Skin of body (tissue), 2 donors: ENCODE measurements around the gene AGTRAP. TPM values are rescaled to one million over a fixed set of nuclear protein-coding genes. Genes with fewer than 3 reads are reported as not detected.

Experiments
- DNase-seq: peaks from one replicate; lab custom pipeline; 2025; lab: John Stamatoyannopoulos, UW
- total RNA-seq: library from RNA; depleted of rRNA; stranded (reverse); fragments of >200 nt; gene quantifications from one replicate; pipeline ENCODE4 v1.2.3, GENCODE V29; 2014

AGTRAP gene
- total RNA-seq, 1 donor from 2014 or later, result 15.7 TPM

DNA sequence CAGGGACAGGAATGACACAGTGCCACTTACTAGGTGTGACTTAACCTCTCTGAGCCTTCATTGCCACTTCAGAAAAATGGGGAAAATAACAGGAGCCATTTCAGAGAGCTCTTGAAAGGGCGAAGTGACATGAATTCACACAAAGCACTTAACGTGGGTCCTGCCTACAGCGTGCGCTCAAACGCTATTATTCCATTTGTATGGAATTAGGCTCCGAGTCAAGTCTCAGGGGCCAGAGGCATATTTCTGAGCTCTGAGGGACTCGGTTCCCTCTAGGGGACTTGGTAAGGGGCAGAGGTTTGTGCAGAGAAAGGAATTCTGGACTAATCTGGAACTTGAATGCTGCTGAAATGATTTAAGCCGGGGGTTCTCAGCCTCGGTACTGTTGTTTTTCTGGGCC, 30.3 kb upstream of the AGTRAP start:
- DNase-seq, result no peak

DNA sequence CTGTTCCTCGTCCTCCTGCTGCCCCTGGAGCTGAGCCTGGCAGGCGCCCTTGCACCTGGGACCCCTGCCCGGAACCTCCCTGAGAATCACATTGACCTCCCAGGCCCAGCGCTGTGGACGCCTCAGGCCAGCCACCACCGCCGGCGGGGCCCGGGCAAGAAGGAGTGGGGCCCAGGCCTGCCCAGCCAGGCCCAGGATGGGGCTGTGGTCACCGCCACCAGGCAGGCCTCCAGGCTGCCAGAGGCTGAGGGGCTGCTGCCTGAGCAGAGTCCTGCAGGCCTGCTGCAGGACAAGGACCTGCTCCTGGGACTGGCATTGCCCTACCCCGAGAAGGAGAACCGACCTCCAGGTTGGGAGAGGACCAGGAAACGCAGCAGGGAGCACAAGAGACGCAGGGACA, 29.6 kb upstream of the AGTRAP start:
- DNase-seq, result no peak

DNA sequence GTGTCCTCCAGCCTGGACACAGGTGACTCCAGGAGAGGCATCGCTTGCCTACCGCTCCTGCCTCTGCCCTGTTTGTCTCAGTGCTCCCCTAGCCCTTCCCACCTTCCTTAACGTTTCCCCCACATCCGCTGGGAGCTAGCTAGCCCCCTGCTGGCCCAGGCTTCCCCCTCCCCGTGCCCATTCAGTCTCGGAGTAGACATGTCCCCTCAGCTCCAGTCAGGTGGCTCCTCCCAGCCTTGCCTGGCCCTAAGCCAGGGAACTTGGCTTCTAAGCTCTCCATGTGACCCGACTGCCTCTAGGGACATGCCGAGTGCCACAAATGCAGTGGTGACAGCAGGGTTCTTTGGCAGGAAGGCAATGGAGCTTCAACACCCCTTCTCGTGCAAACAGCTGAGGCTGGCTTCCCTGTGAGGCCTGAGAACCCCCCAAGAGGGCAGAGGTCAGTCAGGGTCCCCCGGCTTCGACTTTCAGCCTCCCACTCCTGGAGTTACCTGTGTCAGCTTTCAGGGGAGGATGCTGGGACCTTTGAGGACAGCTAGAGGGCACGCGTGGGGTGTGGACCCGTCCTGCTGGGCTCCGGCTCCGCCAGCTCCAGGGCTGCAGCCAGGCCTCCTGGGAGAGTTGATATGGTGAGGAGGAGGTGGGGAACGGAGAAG, 28.2 kb upstream of the AGTRAP start:
- DNase-seq, result no peak

DNA sequence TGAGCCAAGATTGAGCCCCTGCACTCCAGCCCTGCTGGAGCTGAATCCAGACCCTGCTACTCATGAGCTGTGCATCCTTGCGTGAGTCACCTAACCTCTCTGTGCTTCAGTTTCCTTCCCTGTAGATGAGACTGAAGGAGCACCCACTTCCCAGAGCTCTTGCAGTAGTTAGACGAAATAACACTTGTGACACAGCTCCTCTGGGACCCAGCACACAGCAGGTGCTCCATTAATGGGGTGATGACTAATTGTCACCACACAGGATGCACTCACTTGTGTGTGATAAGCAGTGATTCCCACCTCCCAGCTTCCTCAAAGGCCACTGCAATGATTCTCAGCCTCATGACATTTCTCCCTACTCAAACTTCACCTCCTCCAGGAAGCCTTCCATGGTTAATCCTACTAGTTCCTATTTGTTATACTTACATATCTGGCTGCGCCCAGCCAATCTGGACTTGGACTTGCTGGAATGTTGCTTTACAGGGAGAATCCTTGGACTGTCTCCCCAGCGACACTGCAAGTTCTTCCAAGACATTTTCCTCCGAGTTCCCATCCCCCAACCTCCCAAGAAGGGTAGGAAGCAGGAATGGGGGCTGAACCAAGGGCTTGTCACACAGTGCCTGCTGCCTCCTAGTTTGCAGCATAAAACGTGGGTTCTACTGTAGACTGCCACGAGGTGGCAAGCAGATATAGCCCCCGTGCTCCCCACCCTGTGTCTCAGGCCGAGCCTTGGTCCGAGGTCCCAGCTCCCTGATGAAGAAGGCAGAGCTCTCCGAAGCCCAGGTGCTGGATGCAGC, 27.2 kb upstream of the AGTRAP start:
- no peak for DNase-seq

DNA sequence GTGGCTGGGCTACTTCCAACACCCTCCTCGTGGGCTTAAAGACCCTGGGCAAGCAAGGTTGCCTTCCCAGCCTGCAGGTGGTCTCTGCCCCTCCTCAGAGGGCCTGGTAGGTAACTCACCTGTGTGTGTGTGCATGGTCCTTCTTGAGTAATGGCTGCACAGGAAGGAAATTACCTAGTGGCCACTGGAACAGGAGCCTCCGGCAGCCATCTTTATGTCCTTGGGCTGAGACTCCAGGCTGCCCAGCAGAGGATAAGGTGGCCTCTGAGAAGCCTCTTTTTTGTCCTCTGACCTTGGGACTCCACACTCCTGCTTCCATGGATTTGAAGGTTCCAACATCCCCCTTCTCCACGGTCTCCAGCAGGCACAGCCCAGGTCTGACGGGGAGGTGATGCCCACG, 24.4 kb upstream of the AGTRAP start:
- no peak for DNase-seq

DNA sequence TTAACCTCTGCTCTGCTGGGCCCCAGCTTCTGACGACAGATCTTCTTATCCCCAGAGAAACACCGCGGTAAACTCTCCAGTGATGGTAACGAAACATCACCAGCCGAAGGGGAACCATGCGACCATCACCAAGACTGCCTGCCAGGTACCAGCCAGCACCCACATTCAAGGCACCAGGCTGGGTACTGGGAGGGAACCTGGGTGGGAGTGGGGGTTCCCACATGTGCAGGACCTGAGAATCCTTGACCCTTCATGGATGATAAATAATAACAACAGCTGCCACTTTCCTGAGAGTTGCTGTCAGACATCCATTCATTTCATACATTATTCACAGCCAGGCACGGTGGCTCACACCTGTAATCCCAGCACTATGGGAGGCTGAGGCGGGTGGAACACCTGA, 23.7 kb upstream of the AGTRAP start:
- no peak for DNase-seq

DNA sequence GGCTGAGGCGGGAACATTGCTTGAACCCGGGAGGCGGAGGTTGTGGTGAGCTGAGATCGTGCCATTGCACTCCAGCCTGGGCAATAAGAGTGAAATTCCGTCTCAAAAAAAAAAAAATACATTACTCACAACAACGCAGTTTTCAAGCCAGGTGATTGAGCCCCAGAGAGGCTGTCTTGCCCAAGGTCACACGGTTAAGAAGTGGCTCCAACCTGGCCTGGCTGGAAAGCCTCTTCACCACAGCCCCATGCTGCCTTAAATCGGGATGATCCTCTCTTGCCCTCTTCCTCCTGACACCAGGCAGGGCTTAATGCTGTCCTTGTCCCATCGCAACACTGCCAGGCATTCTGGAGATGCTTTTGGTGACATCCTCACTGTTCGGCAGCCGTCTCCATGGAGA, 22.8 kb upstream of the AGTRAP start:
- no peak for DNase-seq

DNA sequence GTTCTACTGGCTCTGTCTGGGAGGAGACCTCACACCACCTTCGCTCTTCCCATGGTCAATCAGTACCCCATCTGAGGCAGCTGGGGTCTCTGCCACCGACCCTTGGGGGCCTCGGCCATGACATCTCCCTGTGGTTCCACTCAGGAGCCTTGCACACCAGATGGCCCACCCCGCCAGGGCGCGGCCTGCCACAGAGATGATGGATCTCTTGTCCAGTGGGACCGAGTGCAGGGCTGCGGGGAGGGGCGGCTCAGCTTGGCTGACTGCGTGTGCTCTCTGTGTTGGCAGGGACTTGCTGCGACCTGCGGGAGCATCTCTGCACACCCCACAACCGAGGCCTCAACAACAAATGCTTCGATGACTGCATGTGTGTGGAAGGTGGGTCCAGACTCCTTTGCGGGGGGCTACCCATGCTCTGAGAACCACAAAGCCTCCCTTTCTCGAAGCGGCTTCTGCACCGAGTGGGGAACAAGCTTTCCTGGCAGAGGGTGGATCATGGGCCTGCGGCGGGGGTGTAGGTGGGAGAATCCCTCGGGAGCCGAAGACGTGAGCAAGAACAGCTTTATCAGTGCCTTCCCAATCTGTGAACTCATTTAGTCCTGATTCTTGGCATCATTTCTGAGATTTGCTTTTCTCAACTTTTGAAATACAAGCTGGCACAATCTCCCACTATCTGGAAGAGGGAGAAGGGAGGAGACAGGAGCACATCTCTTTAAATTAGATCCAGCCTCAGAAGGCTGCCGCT, 20.9 kb upstream of the AGTRAP start:
- no peak for DNase-seq

DNA sequence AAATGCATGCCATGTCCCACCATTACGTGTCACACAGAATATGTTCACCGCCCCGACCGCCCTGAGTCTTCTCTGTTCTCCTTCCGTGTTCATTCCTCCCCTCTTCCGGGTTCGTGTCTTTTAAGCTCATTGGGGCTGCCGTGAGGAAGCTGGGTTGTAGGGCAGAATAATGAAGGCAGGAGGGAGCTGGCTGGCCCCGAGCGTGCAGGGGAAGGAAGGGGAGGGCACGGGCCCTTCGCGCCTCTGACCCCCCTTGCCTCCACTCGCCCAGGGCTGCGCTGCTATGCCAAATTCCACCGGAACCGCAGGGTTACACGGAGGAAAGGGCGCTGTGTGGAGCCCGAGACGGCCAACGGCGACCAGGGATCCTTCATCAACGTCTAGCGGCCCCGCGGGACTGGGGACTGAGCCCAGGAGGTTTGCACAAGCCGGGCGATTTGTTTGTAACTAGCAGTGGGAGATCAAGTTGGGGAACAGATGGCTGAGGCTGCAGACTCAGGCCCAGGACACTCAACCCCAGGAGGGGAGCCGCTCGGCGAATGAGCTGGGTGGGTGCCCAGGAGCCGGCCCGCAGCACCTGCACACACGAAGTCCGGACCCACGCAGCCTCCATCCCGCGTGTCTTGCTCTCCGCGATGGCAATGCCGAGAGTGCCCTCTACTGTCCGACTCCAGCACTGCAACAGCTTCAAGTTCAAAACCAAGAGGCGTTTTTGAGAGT, 16.5 kb upstream of the AGTRAP start:
- no peak for DNase-seq

DNA sequence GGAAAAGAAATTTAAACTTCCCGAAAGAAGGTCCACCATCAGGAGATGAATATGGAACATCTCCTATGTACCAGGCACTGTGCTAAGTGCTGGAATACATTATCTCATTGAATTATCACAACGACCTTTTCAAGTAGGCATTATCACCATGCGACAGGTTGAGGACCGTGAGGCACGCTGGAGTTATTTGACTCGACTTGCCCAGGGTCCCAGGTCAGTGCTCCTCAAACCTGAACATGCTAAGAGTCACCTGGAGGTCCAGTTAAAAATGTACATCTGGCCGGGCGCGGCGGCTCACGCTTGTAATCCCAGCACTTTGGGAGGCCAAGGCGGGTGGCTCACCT, 15.9 kb upstream of the AGTRAP start:
- no peak for DNase-seq

DNA sequence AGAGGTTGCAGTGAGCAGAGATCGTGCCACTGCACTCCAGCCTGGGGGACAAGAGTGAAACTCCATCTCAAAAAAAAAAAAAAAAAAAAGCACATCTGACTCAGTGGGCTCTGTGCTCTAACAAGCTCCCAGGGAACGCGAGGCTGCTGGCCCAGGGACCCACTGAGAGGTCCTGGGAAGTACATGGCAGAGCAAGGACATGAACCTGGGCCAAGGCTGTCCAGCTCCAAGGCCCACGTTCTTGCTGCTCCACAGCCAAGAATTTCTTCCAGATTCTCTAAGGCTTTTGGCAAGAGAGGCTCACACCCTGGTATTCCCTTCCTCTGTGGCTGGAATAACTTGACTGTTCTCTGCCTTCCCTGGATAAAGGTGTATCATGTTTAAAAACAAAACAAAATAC, 15.4 kb upstream of the AGTRAP start:
- DNase-seq, result no peak

DNA sequence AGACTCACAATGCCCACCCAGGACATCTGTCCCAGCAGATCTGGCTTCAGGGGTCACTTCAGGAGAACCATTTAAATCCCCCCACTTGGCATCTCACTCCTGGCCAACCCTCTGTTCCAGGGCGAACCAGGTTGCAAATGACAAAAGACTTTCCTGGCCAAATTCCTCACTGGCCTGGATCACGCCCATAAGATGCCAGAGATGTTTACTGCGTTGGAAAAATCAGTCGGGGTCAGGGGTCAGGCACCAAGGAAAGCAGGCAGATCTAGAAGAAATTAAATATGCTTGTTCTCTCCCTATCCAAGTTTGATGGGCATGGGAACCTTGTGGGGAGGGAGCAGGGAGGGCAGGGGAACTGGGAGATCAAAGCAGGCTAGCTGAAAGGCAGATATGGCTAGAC, 14.6 kb upstream of the AGTRAP start:
- no peak for DNase-seq

DNA sequence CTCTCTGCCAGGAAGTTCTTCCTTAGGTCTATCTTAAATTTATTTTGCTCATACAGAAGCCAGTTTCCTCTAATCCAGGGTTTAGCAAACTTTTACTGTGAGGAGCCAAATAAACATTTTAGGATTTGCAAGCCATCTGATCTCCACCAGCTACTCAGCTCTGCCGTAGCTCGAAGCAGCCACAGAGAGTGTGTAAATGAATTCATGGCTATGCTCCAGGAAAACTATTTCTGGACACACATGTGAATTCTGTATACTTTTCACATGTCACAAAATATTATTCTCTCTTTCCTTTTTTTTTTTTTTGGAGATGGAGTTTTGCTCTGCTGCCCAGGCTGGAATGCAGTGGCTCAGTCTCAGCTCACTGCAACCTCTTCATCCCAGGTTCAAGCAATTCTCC, 13.4 kb upstream of the AGTRAP start:
- peak; percentile 41 for DNase-seq

DNA sequence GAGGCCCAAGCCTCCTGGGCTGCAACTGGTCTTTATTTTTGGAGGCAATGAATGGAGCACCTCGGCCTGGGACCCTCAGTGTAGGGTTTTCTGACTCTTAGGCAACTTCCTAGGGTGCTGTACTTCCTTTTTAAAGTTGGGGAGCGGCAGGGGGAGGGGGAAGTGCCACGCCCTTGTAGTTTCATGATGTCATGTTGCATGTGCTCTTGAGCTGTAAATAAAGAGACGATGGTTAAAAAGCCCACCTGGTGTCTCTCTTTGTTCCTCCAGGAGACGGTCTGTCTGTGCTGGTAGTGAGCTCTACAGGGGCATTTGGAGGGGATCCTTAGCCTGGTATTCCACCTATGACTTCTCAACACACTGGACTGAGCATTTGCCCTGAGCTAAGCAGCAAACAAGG, 10.3 kb upstream of the AGTRAP start:
- no peak for DNase-seq

DNA sequence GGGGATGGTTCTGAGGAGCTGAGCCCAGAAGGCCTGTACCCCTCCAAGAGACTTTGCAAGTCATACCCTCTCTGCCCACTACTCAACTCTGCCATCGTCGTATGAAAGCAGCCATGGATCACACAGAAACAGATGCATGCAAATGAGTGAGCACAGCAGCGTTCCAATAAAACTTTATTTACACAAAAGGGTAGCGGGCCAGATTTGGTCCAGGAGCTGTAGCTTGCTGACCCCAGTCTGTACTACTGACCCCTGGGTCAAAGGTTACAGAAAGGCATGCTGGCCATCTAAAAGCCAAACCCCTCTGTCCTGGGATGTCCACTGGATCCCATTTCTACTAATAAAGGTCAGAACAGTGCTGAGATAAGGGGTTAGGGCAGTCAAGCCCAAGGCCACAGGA, 8.8 kb upstream of the AGTRAP start:
- DNase-seq, result no peak

DNA sequence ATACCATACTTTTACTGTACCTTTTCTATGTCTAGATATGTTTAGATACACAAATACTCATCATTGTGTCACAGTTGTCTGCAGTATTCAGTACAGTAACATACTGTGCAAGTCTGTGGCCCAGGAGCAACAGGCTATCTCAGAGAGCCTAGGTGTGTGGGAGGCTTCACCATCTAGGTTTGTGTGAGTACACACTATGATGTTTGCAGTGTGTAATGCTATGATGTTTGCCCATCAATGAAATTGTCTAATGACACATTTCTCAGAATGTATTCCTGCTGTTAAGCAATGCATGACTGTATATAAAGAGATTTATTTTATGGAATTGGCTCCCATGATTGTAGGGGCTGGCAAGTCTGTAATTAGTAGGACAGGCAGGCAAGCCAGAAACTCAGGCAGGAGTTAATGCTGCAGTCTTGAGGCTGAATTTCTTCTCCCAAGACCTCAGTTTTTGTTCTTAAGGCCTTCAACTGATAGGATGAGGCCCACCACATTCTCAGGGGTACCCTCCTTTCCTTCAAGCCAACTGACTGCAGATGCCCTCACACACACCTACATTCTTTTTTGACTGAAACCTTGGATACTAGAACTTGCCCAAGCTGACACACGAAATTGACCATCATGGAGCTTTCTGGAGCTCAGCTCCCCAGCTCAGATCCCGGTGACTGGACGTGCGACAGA, 7.7 kb upstream of the AGTRAP start:
- DNase-seq, result no peak

DNA sequence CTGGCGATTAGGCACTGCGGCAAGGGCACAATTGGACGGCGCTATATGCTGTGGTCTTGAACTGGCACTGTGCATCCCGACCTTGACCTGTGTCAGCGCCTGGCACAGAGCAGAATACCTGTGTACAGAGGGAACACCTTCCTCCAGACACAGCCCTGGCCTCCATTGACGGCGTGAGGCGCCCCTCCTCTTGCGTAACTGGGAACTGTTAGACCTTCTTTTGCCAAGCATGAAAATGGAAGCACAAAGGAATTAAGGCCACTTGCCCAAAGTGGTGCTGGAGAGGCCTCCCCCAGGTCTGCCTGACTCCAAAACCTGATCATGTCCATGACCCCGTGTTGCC, 6.8 kb upstream of the AGTRAP start:
- DNase-seq, result no peak

DNA sequence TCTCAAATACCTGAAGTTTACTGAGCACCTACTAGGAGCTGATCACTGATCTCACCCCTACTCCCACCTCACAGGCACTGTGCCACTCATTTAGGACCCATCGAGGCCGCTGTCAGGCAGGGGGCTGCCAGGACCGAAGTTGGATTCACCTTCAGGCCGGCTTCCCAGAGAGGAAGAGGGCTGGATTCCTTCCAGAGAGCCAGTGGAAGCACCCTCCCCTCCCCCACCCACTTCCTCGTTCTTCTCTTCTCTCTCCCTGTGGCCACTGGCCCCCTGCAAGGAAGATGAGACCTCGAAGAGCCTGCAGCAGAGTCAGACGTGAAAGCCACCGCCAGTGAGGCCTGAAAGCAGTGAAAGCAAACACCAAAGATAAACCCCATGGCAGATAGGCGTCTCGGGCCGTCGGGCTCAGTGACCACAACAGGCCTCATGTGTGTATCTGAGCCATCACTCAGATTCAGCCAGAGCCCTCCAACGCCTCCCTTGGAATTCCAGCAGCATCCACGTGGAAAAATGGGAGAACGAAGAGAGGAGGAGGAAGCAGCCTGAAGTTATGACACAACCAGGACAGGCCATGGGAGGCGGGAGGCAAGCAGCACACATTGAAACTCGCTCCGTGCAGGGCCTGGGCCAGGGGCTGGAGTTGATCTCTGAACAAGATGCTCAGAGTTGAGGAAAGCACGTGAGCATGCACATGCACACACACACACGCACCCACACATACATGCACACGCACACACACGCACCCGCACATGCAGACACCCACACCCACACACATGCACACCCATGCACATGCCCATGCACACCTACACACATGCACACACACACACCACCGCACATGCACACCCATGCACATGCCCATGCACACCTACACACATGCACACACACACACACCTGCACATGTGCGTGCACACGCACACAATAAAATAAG, 6.2 kb upstream of the AGTRAP start:
- no peak for DNase-seq

DNA sequence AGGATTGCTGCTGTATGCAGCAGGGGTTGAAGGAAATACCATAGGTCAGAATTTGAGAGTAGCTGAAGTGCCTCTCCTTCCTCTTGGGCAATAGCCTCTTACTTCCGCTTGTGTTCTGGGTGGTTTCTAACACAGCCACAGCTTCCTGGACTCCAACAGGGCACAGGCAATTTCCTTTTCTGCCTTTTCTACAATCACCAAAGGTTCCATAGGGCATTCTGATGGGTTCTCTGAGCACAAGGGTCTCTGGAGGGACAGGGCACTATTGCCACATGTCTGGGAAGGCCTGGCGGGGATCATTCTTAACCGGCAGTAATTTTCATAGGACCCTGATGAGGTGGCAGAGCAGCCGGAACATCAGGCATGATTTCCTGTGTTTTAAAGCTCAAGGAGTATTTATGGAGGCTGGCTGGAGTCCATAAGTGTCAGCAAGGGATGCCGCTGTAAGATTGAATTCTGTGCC, 5.5 kb upstream of the AGTRAP start:
- DNase-seq, result peak; percentile 16

DNA sequence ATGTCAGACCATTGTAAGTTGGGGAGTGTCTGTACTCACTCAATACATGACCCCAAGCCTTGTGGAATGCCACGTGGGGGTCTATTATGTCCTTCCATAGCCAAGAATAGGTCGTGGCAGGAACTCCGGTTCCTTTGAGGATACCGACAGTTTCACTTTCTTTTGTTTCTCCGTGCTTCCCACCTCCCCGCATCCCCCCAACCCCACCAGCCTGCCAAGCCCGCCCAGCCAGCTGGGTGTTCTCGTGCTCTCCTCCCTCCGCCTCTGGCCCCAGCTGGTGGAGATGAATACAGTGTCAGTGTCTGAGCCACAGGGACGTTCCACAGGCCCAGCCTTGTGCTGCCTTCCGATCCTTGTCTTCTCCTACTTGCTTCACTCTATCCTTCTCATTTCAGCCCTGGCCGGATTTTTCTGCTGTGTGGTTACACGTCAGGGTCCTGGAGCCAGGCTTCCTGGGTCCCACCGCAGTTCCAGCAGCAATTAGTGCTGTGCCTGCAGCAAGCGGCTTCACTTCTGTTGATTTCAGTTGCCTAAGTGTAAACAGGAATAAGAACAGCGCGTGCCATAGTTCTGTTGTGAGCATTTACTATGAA, 4.1 kb upstream of the AGTRAP start:
- DNase-seq, result peak; percentile 86
